Erythroblast (primary cell): ENCODE results near the gene FAM13B.
"Not testable (repeated sequence)": the region's sequence is repeated elsewhere in the genome, so short reads cannot be mapped to it uniquely, and the experiment has no call there.

Experiments
- DNase-seq, 2 experiments: peaks; one replicate each; lab custom pipeline; 2025; lab: John Stamatoyannopoulos, UW
- GATA1 ChIP-seq: IDR thresholded peaks from 2 replicates; pipeline ENCODE4 v1.6.1; 2011; ENCODE audit warnings: low read depth, mild to moderate bottlenecking, control low read depth, low read length, moderate library complexity
- POLR2A ChIP-seq: IDR thresholded peaks from 2 replicates; pipeline ENCODE4 v1.6.1; 2011; ENCODE audit warnings: mild to moderate bottlenecking, low read length

The FAM13B gene

DNA sequence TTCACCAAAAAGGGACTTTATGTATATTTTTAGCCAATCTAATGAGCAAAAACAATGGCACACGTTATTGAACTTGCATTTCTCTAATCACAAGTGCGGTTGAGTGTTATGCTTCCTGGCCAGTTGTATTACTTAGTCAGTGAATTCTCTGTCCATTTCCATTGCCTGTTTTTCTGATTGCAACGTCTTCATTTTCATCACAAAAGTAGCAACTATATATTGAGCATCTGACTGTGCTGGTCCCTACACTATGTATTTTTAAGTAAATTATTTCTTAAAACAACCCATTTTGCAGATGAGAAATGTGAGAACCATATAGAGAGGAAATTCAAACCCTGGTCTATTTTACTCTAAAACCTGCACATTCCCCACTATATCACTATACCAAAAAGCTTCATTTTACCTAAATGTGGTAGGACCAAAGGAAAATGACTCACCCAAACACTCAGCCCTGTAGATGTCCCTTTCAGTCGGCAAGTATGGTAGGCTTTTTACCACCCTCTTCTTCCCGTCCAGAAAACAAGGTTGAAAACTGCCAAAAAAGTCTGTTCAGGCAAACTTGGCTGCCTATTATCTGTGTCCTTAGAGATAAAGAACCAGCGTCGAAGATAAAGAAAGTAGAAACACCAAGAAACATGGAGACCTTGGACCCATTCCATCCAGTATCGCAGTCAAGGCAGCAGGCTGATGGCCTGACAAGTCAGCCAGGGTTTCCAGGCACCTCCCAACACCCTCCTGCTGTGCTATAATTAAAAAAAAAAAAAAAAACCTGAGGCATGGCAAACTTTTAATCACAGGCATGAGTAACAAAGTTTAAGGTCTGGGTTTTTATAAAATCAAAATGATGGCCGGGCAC is 18.8 kb upstream of the FAM13B start:
- peak; percentile 59 to 89 for DNase-seq
- TF ChIP-seq GATA1 (no peak), POLR2A (no peak)

DNA sequence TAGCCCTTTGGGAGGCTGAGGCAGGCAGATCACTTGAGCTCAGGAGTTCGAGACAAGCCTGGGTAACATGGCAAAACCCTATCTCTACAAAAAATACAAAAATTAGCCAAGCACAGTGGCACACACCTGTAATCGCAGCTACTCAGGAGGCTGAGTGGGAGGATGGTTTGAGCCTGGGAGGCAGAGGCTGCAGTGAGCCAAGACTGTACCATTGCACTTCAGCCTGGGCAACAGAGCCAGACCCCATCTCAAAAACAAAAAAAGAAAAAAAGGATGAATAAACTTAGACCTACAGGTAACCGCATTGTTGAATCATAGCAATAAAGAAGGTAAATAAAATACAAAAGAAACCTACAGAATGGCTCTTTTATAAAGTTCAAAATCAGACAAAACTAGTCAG is 12.4 kb upstream of the FAM13B start:
- DNase-seq = not testable (repeated sequence)

DNA sequence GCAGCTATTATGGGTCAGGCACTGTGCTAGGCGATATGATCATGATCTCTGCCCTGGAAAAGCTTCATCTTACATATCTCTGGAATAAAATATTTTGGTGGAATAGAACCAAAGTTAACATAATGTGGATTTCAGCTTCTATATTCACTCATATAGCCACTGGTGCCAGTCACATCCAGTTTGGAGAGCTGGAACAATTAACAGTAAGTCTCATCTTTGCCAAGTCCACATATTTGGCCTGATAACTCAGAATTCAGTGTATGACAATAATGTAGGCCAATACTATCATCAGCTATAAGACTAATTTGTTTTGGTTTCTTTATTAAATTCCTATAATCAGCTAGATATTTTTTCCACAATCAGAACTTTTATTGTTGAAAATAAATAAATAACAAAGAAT is 5.9 kb upstream of the FAM13B start:
- no peak for DNase-seq
- TF ChIP-seq POLR2A = no peak
- TF ChIP-seq GATA1 = no peak

DNA sequence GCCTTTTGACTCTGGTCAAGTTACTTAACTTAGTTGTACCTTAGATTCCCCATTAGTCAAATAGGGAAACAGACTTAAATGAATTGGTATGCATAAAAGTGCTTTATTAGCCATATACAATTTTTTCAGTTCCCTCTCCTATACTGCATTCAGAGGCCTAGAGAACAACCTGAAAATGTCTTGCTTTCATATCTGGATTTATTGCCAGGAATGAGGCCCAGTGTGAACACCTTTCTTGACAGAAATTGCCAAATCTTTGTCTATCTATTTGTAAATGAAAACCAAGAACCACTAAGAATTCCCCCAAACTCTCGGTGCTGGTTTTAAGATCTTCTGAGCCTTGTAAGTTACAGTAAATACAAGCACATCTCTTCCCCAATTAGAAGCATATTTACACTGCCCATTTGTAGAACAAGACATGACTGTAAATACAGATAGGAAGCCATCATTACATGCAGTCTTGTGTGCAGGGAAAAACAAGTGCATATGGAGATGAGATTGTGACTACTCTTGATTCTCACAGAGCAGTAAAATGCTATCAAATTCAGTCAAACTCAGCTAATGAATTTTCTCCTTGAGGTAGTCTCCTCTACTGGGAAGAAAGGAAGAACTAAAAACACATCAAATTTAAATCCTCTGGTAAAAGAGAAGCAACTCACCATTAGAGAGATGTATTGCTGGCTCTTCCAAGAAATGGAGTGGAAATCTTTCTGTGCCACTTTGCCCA is 5.2 kb upstream of the FAM13B start:
- no peak for DNase-seq
- TF ChIP-seq POLR2A (no peak), GATA1 (no peak)

DNA sequence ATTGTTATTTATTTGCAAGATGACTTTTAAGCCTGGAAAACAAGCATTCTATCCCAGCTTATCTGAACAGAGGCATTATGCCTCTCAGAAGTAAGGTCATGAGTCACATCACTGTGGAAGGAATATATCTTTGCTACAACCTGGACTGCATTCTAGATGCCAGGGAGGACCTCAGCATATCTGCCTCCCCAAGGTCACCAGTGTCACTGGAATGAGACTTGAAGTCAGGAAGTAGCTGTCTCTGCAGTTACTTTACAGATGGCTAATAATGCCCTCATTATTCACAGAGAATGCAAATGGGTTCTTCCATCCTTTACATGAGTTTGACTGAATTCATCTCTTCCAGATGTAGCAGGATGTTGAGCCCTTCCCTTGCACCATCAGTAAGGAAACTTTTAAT is 4.4 kb upstream of the FAM13B start:
- TF ChIP-seq POLR2A = no peak
- TF ChIP-seq GATA1 = no peak
- DNase-seq = no peak

DNA sequence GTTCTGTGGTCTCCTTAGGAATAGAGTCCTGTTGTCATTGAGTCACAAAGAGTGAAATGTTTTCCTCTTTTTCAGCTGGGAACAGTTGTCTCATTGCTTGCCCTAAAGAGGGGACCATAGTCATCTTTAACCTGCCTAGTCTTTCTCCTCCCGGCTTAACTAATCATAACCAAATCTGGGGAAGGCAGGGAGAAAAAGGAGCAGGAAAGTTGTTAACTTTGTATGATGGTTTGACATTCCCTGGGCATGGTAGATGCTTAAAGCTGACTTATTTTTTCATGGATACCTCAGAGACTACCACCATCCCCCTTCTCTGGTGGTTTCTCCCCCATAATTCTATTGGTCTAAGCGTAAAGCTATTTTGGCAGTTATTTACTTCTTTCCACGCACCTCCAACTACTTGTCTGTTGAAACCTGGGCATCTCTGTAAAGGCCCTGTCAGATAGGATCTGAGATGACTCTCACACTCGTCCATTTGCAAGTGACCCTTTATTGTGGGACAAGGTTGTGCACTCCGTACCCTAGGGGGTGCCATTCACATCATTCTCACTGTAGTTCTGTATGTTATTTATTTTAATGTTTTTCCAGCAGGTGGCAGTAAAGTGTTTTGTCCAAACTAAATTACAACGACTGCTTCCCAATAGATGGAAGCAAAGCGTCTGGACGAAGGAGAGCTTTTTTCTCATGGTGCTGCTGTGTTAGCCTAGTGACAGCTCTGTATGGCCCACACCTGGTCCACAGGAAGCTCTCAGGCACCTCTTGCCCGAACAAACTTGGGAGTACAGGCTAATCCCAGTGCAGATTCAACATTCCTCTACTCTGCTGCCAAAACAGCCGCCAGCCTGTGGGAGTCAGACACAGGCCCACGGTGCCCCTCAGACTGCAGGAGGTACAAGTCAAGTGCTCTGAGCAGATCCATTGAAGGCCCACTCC is 3.0 kb upstream of the FAM13B start:
- TF ChIP-seq GATA1 = no peak
- no peak for TF ChIP-seq POLR2A
- DNase-seq = peak; percentile 93

DNA sequence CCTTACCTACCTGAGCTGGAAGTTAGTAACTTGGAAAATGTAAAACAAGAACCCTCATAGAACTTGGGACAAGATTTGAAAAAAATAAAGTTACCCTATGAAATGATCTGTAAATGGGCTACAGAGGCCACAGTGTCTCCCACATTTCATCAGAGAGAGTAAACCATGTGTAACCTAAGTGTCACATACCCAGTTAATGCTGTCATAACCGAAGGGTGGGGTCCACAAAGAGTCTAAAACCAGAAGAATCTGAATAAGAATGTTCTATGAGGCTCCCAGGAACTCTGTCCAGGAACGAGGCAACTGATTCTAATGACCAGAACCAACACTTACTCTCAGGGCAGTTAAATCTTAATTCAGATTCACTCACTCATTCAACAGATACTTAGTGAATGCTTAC is 1.0 kb upstream of the FAM13B start:
- TF ChIP-seq GATA1 (no peak), POLR2A (no peak)
- DNase-seq = peak; percentile 33 to 71

DNA sequence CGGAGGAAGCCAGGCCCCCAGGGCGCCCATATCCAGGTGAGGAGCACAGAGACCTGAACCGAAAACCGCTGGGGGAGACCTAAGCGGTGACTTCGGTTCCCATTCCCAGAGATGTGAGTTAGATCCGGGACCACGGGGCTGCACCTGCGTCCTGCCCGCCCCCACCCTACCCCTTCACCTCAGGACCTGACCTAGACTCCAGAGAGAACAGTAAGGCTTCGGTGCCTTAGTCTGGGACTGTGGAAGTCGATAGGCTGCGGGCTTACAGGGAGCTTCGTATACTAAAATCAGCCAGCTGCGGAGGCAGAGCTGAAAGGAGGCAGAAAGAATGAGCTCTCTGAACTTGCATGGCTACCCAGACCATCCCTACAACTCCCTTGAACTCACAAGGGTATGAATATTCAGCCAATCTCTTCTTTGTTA is 518 bp upstream of the FAM13B start:
- DNase-seq = no peak
- TF ChIP-seq GATA1 (no peak), POLR2A (no peak)

DNA sequence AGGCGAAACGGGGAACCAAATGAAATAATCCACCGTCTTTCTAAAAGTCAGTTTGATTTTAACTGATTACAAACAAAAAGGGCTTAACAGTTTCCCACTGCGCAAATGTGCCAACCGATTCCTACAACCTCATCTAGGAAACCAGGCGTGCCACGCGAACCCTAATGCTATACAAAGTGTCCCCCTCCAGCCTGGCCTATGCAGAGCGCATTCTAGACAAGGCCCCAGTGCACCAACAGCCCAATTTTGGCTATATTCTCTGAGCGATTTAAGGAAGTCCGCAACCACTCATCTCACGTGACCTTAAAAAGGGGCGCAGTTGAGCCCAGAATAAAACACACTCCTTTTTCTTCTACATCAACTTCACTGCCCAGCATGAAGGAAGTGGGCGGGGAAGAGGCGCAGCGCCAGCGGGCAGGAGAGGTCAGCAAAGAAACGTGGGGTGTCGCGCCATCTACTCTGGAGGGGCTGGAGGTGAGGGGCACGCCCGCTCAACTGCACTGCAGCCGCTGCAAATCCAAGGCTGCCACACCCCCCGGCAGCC is 779 bp downstream of the FAM13B start:
- no peak for TF ChIP-seq POLR2A
- no peak for TF ChIP-seq GATA1
- peak; percentile 83 to 87 for DNase-seq

DNA sequence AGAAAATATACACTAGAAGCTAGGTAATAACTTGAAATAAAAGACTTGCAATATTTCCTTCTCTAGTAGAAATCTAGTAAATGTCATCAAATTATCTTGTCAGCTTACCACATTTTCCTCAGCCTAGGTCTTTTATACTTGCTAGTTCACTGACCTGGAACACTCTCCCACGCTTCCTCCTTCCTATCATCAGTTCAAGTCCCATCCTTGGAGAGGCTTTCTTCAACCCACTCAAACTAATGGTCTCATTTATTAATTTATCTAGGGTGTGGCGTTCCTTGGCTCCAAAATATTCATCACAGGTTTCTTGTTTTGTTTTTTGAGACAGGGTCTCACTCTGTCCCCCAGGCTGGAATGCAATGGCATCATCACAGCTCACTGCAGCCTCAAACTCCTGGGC is 2.9 kb downstream of the FAM13B start:
- DNase-seq = no peak
- TF ChIP-seq POLR2A (no peak), GATA1 (no peak)

DNA sequence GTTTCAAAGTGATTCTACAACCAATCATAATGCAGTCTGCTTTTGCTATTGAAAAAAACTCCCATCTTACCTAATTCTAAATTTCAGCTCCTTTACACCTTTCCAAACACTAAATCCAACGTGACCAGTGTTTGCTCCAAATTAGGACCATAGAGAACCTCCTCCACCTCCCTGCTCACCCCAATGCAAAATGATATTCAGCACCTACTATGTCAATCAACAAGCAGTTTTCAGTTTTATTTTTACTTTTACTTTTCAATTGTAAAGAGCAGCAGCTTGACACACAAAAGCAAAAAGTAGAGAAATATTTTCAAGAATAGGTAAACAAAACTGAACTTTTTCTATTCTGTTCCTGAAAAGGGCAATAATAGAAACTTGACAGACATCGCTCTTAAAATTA is 3.4 kb downstream of the FAM13B start:
- TF ChIP-seq POLR2A = no peak
- TF ChIP-seq GATA1 = no peak
- DNase-seq = no peak

DNA sequence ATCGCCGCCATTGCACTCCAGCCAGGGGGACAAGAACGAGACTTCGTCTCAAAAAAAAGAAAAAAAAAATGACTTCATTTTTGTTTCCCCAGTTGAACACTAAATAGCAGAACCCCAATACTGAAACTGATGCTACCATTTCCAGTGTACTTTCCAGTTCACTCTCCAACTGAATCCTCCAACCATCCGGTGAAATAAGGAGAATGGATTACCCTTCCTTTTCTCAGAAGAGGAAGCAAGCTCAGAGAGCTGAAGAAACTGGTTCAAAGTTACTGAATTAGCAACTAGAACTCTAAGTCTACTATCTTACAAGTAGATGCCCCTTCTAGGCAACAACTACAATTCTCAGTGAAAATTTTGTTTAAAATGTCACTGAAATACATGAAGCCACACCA is 3.9 kb downstream of the FAM13B start:
- no peak for DNase-seq
- TF ChIP-seq POLR2A (no peak), GATA1 (no peak)

DNA sequence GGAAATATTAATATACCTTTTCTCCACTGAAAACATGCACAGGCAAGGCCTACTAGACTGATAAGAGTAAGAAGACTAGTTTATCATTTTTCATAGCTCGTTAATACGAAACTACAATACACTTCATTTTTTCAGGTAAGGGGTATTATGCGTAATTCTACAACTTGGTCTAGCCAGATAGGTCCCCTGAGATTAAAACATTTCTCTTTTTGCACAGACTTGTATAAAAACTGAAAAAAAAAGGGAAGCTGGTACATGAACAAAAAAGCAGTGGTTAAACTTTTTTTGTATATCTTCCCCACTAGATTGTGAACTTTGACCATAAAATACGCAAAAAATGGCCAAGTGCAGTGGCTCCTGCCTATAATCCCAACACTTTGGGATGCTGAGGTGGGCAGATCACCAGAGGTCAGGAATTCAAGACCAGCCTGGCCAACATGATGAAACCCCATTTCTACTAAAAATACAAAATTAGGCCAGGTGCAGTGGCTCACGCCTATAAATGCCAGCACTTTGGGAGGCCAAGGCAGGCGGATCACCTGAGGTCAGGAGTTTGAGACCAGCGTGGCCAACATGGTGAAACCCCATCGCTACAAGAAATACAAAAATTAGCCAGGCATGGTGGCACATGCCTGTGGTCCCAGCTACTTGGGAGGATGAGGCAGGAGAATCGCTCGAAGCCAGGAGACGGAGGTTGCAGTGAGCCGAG is 4.5 kb downstream of the FAM13B start:
- DNase-seq = not testable (repeated sequence)

DNA sequence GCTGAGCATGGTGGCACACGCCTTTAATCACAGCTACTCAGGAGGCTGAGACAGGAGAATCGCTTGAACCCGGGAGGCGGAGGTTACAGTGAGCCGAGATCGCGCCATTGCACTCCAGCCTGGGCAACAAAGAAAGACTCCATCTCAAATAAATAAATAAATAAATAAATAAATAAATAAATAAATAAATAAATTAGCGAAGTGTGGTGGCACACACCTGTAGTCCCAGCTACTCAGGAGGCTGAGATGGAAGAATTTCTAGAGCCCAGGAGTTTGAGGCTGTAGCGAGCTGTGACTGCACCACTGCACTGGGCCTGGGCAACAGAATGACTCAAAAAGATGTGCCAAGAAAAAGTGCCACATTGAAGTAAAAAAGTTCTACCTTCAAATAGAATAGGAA is 6.1 kb downstream of the FAM13B start:
- not testable (repeated sequence) for DNase-seq
